Measurements from ENCODE around the gene HMGCS1.
A peak's percentile ranks its signal among the peaks of the same experiment; 100 is the strongest.

The HMGCS1 gene

GRCh38 chr5:43258116-43258515 is 55.1 kb downstream of the HMGCS1 start:
- FAIRE-seq = no peak

DNA sequence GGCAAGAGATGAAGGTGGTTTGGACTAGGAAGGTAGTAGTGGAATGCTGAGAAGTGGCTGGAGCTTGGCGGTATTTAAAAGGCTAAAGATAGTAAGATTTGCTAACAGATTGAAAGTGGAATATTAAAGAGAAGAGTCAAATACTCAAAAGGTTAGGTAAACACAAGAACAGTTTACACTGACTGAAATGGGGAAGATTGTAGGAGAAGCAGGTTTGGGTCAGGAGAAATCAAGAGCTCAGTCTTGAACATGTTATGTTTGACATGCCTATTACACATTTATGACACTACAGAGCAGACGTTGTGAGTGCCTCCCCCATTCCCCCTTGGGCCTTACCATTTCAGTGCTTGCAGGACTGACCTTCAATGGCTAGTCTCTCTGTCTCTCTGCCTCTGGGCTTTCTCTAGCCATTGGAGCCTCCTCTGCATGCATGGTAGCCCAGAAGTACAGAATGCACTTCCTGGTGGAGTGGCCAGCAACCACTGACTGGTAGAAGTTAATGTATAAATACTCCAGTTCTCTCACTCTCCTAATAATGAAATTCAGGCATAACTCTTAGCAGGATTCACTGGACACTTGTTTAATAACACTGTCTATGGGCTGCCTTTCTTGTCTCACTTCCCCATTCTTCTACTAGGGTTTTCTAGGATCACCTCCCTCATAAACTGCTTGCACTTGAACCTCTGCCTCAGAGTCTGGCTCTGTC is 56.8 kb downstream of the HMGCS1 start:
- no peak for TF ChIP-seq POLR2AphosphoS5 (IDR thresholded peaks at IDR 0.05; ENCODE audit: low read depth, low read length)
- no peak for TF ChIP-seq POLR2A (IDR thresholded peaks at IDR 0.05; ENCODE audit: low read depth, low read length)
- no peak for TF ChIP-seq TAF1 (IDR thresholded peaks at IDR 0.05; ENCODE audit: borderline replicate concordance, low read depth, low read length)
- DNase-seq (ENCODE audit: insufficient read length) (no peak), FAIRE-seq (peak; percentile 27)

More at GRCh38 chr5:43258116-43258515, 55.1 kb downstream of the HMGCS1 start:
- TF ChIP-seq TAF1 (IDR thresholded peaks at IDR 0.05; ENCODE audit: borderline replicate concordance, low read depth, low read length) (no peak), POLR2A (IDR thresholded peaks at IDR 0.05; ENCODE audit: low read depth, low read length) (no peak), POLR2AphosphoS5 (IDR thresholded peaks at IDR 0.05; ENCODE audit: low read depth, low read length) (no peak)
- DNase-seq (ENCODE audit: insufficient read length) = no peak

GRCh38 chr5:43255704-43256103 is 57.5 kb downstream of the HMGCS1 start:
- no peak for DNase-seq (ENCODE audit: insufficient read length)
- FAIRE-seq = no peak
- TF ChIP-seq POLR2A (IDR thresholded peaks at IDR 0.05; ENCODE audit: low read depth, low read length) (no peak), TAF1 (IDR thresholded peaks at IDR 0.05; ENCODE audit: borderline replicate concordance, low read depth, low read length) (no peak), POLR2AphosphoS5 (IDR thresholded peaks at IDR 0.05; ENCODE audit: low read depth, low read length) (no peak)

DNA sequence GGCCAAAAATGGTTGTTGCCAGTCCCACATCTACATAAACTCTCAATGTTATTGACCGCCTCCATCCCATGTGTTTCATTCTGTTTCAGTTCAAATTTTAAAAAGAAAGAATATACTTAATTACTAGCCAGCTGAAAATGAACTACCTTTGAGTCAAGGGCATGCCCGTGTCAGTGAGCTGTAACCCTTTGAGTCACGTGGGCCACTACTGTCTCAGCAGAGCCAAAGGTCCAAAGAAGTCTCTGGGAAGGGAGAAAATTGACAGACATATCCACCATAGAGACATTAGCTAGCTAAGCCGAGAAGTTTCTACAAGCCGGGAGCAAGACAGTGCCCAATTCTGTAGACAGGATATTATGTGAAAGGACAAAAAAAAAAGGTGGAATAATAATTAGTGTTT is 61.5 kb downstream of the HMGCS1 start:
- no peak for DNase-seq (ENCODE audit: insufficient read length)
- FAIRE-seq = no peak
- TF ChIP-seq POLR2A (IDR thresholded peaks at IDR 0.05; ENCODE audit: low read depth, low read length) (no peak), TAF1 (IDR thresholded peaks at IDR 0.05; ENCODE audit: borderline replicate concordance, low read depth, low read length) (no peak), POLR2AphosphoS5 (IDR thresholded peaks at IDR 0.05; ENCODE audit: low read depth, low read length) (no peak)

- FAIRE-seq = no peak
- TF ChIP-seq POLR2A (IDR thresholded peaks at IDR 0.05; ENCODE audit: low read depth, low read length) = no peak
- no peak for TF ChIP-seq TAF1 (IDR thresholded peaks at IDR 0.05; ENCODE audit: borderline replicate concordance, low read depth, low read length)
- TF ChIP-seq POLR2AphosphoS5 (IDR thresholded peaks at IDR 0.05; ENCODE audit: low read depth, low read length) = no peak
- no peak for DNase-seq (ENCODE audit: insufficient read length)
Observed at GRCh38 chr5:43245724-43246385, 67.4 kb downstream of the HMGCS1 start.

- peak; percentile 54 for FAIRE-seq
- no peak for DNase-seq (ENCODE audit: insufficient read length)
- TF ChIP-seq POLR2AphosphoS5 (IDR thresholded peaks at IDR 0.05; ENCODE audit: low read depth, low read length) (no peak), POLR2A (IDR thresholded peaks at IDR 0.05; ENCODE audit: low read depth, low read length) (no peak)
Observed at GRCh38 chr5:43244823-43245565, 68.2 kb downstream of the HMGCS1 start.

DNA sequence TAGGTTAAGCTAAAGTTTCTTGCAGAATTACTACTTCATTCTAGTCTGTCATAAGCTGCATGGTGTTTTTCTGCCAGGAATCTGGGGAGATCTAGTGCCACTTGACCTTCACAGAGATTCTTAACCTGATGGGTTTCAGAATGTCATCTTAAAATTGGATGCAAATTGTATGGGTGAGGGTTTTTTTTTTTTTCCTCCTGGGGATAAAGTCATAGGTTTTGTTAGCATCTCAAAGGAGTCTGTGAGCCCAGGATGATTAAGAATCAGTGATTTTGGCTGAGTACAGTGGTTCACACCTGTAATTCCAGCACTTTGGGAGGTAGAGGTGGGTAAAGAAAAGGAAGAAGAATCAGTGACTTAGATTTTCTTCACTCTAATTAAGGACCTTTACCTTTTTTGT is 69.9 kb downstream of the HMGCS1 start:
- no peak for TF ChIP-seq POLR2AphosphoS5 (IDR thresholded peaks at IDR 0.05; ENCODE audit: low read depth, low read length)
- TF ChIP-seq POLR2A (IDR thresholded peaks at IDR 0.05; ENCODE audit: low read depth, low read length) = no peak
- TF ChIP-seq TAF1 (IDR thresholded peaks at IDR 0.05; ENCODE audit: borderline replicate concordance, low read depth, low read length) = no peak
- DNase-seq (ENCODE audit: insufficient read length) (no peak), FAIRE-seq (no peak)

DNA sequence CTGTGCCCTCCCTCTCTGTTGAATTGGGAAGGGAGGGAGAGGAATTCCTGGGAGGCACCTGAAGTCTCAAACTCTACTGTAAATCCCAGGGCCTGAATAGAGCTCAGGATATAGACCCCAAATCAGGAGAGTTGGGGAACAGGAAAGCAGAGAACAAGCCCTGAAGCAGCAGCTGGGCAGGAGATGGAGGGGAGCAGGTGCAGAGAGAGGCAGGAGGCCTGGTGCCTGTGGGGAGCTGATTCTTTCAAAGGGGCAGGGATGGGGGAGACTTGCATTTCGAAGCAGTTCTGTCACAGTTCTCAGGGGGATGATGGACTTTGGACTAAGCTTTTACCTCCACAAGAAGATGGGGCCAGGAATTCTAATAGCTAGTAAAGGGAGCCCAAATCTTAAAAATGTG is 71.0 kb downstream of the HMGCS1 start:
- FAIRE-seq (no peak), DNase-seq (ENCODE audit: insufficient read length) (no peak)
- TF ChIP-seq TAF1 (IDR thresholded peaks at IDR 0.05; ENCODE audit: borderline replicate concordance, low read depth, low read length) = no peak
- TF ChIP-seq POLR2A (IDR thresholded peaks at IDR 0.05; ENCODE audit: low read depth, low read length) = no peak
- TF ChIP-seq POLR2AphosphoS5 (IDR thresholded peaks at IDR 0.05; ENCODE audit: low read depth, low read length) = no peak

All from GM12892 (cell line).